ENCODE data around the gene IPO13. TPM values are rescaled to one million over a fixed set of nuclear protein-coding genes. Genes with fewer than 3 reads are reported as not detected.

The IPO13 gene
- polyA plus RNA-seq, 1 of the 3 experiments (the other 2 are of a cell fraction): 15.5 TPM

GRCh38 chr1:43947874-43948437 lies 1.2 kb downstream of the IPO13 start:
- CTCF ChIA-PET: interaction anchor here (1.1 to 9.4 kb wide), 5 partner anchors 13 to 419 kb away, joined by 3 to 105 read pairs (median 6); partner anchors contain the start of gene ARTN
- peak overlapping the region; percentile 90 for H3K9ac ChIP-seq
- no peak overlapping the region for H2AFZ ChIP-seq (ENCODE audit: low read depth)
- no peaks in the 10 kb centered on the region for H3K9me3 ChIP-seq
- peak overlapping the region; percentile 98 for H3K4me2 ChIP-seq
- H3K36me3 ChIP-seq (replicated peaks in 1 of 2; ENCODE audit: control insufficient read depth in 1 of 2, insufficient read depth in 2 of 2, low read length in 1 of 2): peaks cover 0 to 17% of the 10 kb centered on the region in 2 experiments
- H3K4me3 ChIP-seq (ENCODE audit: low read depth in 2 of 2, low read length in 1 of 2): peak overlapping the region; percentile 79 to 93
- DNase-seq: peak; percentile 54
- peaks cover 6% of the 10 kb centered on the region; the same call in 1 of the 2 replicates for H4K20me1 ChIP-seq (ENCODE audit: insufficient read depth)
- H3K27ac ChIP-seq (ENCODE audit: low read depth in 2 of 2, low read length in 1 of 2): peak overlapping the region in 1 of 2 experiments; percentile 34; a peak in 1 of 4 replicates
- peaks cover 13% of the 10 kb centered on the region; the same call in 1 of the 2 replicates for H3K79me2 ChIP-seq (ENCODE audit: insufficient read depth)
- 22% methylated on average over 3 of the region's 3 CpGs for WGBS (ENCODE audit: low lambda C conversion rate)
- H3K27me3 ChIP-seq (ENCODE audit: insufficient read depth): no peaks in the 10 kb centered on the region
- POLR2A ChIA-PET: interaction anchor here (1.0 to 1.2 kb wide), 3 partner anchors 11 to 35 kb away, joined by 3 to 6 read pairs (median 5); partner anchors contain the start of gene ATP6V0B
- H3F3A ChIP-seq (replicated peaks; ENCODE audit: insufficient read depth): no peaks in the 10 kb centered on the region
- peaks cover 12 to 26% of the 10 kb centered on the region in 2 experiments for H3K4me1 ChIP-seq (ENCODE audit: control insufficient read depth in 1 of 2, insufficient read depth in 2 of 2, low read depth in 1 of 2, low read length in 1 of 2)
- TF ChIP-seq RXRA (IDR thresholded peaks at IDR 0.05; ENCODE audit: borderline replicate concordance, low read depth): no peak
- TF ChIP-seq REST (IDR thresholded peaks at IDR 0.05; ENCODE audit: low read depth, low read length): no peak
- TF ChIP-seq RCOR1 (IDR thresholded peaks at IDR 0.05; ENCODE audit: low read length): no peak
- TF ChIP-seq RAD21 (IDR thresholded peaks at IDR 0.05; ENCODE audit: low read length): no peak
- TF ChIP-seq NRF1 (IDR thresholded peaks at IDR 0.05; ENCODE audit: low read depth, low read length): no peak
- no peak for TF ChIP-seq NFIC (IDR thresholded peaks at IDR 0.05; ENCODE audit: borderline replicate concordance)
- TF ChIP-seq FOXM1 (IDR thresholded peaks at IDR 0.05; ENCODE audit: low read depth): no peak
- TF ChIP-seq, protein P1, sequence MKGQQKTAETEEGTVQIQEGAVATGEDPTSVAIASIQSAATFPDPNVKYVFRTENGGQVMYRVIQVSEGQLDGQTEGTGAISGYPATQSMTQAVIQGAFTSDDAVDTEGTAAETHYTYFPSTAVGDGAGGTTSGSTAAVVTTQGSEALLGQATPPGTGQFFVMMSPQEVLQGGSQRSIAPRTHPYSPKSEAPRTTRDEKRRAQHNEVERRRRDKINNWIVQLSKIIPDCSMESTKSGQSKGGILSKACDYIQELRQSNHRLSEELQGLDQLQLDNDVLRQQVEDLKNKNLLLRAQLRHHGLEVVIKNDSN (IDR thresholded peaks at IDR 0.05; ENCODE audit: borderline replicate concordance, low read depth): no peak
- TF ChIP-seq FOXJ3 (CRISPR knock-in tag; IDR thresholded peaks at IDR 0.05): no peak
- TF ChIP-seq PBX3 (IDR thresholded peaks at IDR 0.05): no peak
- TF ChIP-seq GATA2 (CRISPR knock-in tag; IDR thresholded peaks at IDR 0.05): no peak
- TF ChIP-seq EP300 (IDR thresholded peaks at IDR 0.05; ENCODE audit: borderline replicate concordance in 1 of 2, low read depth in 1 of 2, low read length in 1 of 2): no peak
- TF ChIP-seq CHD2 (IDR thresholded peaks at IDR 0.05; ENCODE audit: low read length, partially characterized antibody): no peak
- no peak for TF ChIP-seq MEF2A (IDR thresholded peaks at IDR 0.05; ENCODE audit: borderline replicate concordance, low read depth)
- TF ChIP-seq POLR2AphosphoS5 (IDR thresholded peaks at IDR 0.05; ENCODE audit: low read depth, low read length): no peak
- TF ChIP-seq, protein P2, sequence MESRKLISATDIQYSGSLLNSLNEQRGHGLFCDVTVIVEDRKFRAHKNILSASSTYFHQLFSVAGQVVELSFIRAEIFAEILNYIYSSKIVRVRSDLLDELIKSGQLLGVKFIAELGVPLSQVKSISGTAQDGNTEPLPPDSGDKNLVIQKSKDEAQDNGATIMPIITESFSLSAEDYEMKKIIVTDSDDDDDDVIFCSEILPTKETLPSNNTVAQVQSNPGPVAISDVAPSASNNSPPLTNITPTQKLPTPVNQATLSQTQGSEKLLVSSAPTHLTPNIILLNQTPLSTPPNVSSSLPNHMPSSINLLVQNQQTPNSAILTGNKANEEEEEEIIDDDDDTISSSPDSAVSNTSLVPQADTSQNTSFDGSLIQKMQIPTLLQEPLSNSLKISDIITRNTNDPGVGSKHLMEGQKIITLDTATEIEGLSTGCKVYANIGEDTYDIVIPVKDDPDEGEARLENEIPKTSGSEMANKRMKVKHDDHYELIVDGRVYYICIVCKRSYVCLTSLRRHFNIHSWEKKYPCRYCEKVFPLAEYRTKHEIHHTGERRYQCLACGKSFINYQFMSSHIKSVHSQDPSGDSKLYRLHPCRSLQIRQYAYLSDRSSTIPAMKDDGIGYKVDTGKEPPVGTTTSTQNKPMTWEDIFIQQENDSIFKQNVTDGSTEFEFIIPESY (IDR thresholded peaks at IDR 0.05; ENCODE audit: borderline replicate concordance, low read depth): no peak
- no peak for TF ChIP-seq TAF1 (IDR thresholded peaks at IDR 0.05; ENCODE audit: borderline replicate concordance, low read depth, low read length)
- no peaks in the 10 kb centered on the region for H3K9me2 ChIP-seq

All from SK-N-SH (cell line).